Activated naive CD8-positive, alpha-beta T cell treated with anti-CD3 and anti-CD28 coated beads for 36 hours (primary cell): ENCODE data around the gene CYB5R4. TPM values are rescaled to one million over a fixed set of nuclear protein-coding genes. Genes with fewer than 3 reads are reported as not detected.
"Not testable (repeated sequence)": the region's sequence is repeated elsewhere in the genome, so short reads cannot be mapped to it uniquely, and the experiment has no call there.

ENCODE experiments used
- DNase-seq: peaks from one replicate; pipeline ENCODE4 v3.0.0; 2021
- H3K27ac Mint-ChIP-seq: one replicate; pipeline ENCODE4 v1.8.0; 2022; ENCODE audit warnings: mild to moderate bottlenecking, moderate library complexity, mixed read lengths
- H3K27me3 Mint-ChIP-seq: one replicate; pipeline ENCODE4 v1.8.0; 2022; ENCODE audit warnings: mild to moderate bottlenecking, mixed read lengths
- H3K36me3 Mint-ChIP-seq: one replicate; pipeline ENCODE4 v1.8.0; 2021; ENCODE audit warnings: mild to moderate bottlenecking, mixed read lengths
- H3K4me1 Mint-ChIP-seq: one replicate; pipeline ENCODE4 v1.8.0; 2021; ENCODE audit warnings: mixed read lengths
- H3K4me3 Mint-ChIP-seq: one replicate; pipeline ENCODE4 v1.8.0; 2022; ENCODE audit warnings: mild to moderate bottlenecking, moderate library complexity, mixed read lengths
- H3K9me3 Mint-ChIP-seq: one replicate; pipeline ENCODE4 v1.8.0; 2022; ENCODE audit warnings: mixed read lengths
- total RNA-seq, 2 experiments: library from RNA; stranded (reverse); gene quantifications; one replicate each; pipeline ENCODE4 v1.2.3, GENCODE V29; 2021

CYB5R4 gene
- total RNA-seq, 2 experiments from 2014 or later = 30.1 to 32.1 TPM

DNA sequence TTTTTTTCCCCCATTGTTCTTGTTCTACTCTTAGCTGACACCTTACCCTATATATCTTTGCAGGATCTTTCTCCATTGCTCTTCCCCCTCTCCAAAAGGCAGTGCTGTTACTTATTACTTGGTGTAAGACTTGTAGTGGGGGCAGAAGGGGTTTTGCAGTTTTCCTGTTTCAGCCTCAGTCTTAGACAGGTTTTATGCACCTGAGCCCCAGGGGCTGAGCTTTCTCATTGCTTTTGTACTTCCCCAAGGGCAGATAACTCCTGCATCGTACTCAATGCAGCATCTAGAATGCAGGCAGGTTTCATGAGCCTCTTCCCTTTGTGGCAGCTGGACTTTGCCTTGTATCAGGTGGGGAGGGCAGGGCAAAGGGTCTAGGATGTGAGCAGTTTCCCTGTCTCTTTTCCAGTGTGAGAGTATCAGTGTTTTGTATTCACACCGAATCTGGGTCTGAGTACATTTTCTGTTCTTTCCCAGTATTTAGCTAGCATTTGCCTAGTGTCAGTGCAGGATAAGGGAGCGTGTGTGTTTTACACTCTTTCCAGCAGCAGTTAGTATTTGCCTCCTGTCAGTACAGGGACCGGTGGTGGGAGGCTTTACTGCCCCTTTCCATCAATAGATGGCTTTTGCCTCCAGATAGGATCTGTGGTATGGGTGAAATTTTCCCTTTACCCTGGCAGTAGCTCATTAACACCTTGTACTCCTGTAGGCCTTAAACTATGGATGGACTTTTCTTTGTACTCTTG is 19.6 kb downstream of the CYB5R4 start:
- H3K27me3 Mint-ChIP-seq = no peaks in the 10 kb centered on the region
- H3K4me3 Mint-ChIP-seq = no peak overlapping the region
- H3K36me3 Mint-ChIP-seq = peaks cover 10% of the 10 kb centered on the region
- DNase-seq = no peak
- H3K9me3 Mint-ChIP-seq = no peaks in the 10 kb centered on the region
- H3K4me1 Mint-ChIP-seq = peaks cover 34% of the 10 kb centered on the region
- H3K27ac Mint-ChIP-seq = no peak overlapping the region

DNA sequence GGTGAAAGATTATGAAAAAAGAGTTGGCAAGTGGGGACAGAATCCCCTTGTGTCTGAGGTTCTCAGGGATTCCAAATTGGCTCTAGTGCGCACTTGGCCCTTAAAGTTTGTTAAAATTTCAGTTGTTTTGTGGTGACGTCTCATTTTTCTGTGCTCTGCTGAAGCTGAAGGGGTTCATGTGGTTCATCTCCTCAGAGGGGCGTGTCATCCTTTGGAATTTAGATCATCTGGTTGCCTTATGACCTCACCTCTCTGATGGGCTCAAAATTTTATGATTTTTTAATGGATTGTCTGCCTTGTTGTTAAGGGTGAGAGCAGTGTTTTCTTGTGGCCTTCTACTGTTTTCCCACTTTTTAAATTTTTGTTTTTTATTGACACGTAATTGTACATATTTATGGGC is 20.3 kb downstream of the CYB5R4 start:
- no peak overlapping the region for H3K27ac Mint-ChIP-seq
- H3K4me3 Mint-ChIP-seq = no peak overlapping the region
- H3K4me1 Mint-ChIP-seq = peaks cover 40% of the 10 kb centered on the region

GRCh38 chr6:83883240-83883639 is 23.8 kb downstream of the CYB5R4 start:
- Mint-ChIP-seq H3K36me3 (no peaks in the 10 kb centered on the region), H3K4me1 (peaks cover 30% of the 10 kb centered on the region), H3K27me3 (no peaks in the 10 kb centered on the region), H3K9me3 (no peaks in the 10 kb centered on the region), H3K27ac (no peak overlapping the region), H3K4me3 (no peak overlapping the region)
- DNase-seq = no peak

More for the DNA sequence above, 20.3 kb downstream of the CYB5R4 start:
- Mint-ChIP-seq H3K9me3 (no peaks in the 10 kb centered on the region), H3K27me3 (no peaks in the 10 kb centered on the region), H3K36me3 (peaks cover 9% of the 10 kb centered on the region)
- DNase-seq = no peak

DNA sequence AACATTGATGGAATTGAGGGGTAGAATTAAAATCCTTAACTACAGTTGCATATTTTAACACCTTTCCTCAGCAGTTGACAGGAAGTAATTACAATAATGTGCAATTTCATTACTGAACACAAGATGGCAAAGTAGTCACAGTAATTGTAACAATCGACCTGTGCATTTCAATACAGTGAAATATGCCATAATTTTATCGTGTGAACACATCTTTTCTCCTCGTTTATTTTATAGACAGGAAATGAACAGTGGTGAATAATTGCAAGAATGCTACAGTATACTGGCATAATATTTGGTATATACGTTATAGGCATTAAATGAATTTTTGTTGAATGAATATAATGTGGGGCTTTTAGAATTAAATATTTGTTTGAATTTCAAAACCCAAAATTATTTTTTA is 25.0 kb downstream of the CYB5R4 start:
- no peak for DNase-seq
- Mint-ChIP-seq H3K9me3 (peaks cover 3% of the 10 kb centered on the region), H3K4me1 (peaks cover 29% of the 10 kb centered on the region), H3K27me3 (no peaks in the 10 kb centered on the region), H3K27ac (no peak overlapping the region), H3K36me3 (peaks cover 7% of the 10 kb centered on the region), H3K4me3 (no peak overlapping the region)

GRCh38 chr6:83885984-83886383 is 26.5 kb downstream of the CYB5R4 start:
- peaks cover 20% of the 10 kb centered on the region for H3K4me1 Mint-ChIP-seq
- no peak overlapping the region for H3K4me3 Mint-ChIP-seq
- peaks cover 3% of the 10 kb centered on the region for H3K9me3 Mint-ChIP-seq
- no peak for DNase-seq
- H3K27ac Mint-ChIP-seq = no peak overlapping the region
- peaks cover 7% of the 10 kb centered on the region for H3K36me3 Mint-ChIP-seq
- no peaks in the 10 kb centered on the region for H3K27me3 Mint-ChIP-seq

DNA sequence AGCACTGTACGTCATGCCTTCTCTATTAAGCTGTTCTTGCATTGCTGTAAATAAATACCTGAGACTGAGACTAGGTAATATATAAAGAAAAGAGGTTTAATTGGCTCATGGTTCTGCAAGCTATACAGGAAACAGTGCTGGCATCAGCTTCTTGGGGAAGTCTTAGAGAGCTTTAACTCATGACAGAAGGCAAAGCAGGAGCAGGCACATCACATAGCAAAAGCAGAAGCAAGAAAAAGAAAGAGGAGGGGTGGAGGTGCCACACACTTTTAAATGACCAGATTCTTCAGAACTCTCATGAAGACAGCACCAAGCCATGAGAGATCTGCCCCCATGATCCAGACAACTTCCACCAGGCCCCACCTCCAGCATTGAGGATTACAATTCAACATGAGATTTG is 30.1 kb downstream of the CYB5R4 start:
- Mint-ChIP-seq H3K27ac (no peak overlapping the region), H3K4me3 (no peak overlapping the region), H3K4me1 (peaks cover 15% of the 10 kb centered on the region), H3K27me3 (no peaks in the 10 kb centered on the region), H3K36me3 (peaks cover 12% of the 10 kb centered on the region), H3K9me3 (peaks cover 3% of the 10 kb centered on the region)
- DNase-seq = no peak

DNA sequence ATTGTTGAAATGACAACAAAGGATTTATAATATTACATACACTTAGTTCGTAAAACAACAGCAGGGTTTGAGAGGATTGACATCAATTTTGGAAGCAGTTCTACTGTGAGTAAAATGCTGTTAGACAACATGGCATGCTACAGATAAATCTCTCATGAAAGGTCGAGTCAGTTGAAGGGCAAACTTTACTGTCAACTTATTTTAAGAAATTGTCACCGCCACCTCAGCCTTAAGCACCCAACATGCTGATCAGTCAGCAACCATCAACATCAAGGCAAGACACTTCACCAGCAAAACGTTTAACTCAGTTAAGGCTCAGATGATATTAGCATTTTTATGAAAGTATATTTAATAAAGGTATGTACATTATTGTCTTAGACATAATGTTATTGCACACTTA is 31.0 kb downstream of the CYB5R4 start:
- H3K27ac Mint-ChIP-seq = no peak overlapping the region
- peaks cover 15% of the 10 kb centered on the region for H3K4me1 Mint-ChIP-seq
- H3K36me3 Mint-ChIP-seq = peaks cover 18% of the 10 kb centered on the region
- no peak for DNase-seq
- no peak overlapping the region for H3K4me3 Mint-ChIP-seq
- H3K27me3 Mint-ChIP-seq = no peaks in the 10 kb centered on the region
- peaks cover 3% of the 10 kb centered on the region for H3K9me3 Mint-ChIP-seq

- peaks cover 16% of the 10 kb centered on the region for H3K4me1 Mint-ChIP-seq
- no peak for DNase-seq
- no peaks in the 10 kb centered on the region for H3K27me3 Mint-ChIP-seq
- no peak overlapping the region for H3K4me3 Mint-ChIP-seq
- peaks cover 26% of the 10 kb centered on the region for H3K36me3 Mint-ChIP-seq
- peaks cover 8% of the 10 kb centered on the region for H3K9me3 Mint-ChIP-seq
- H3K27ac Mint-ChIP-seq = no peak overlapping the region
These were observed 32.1 kb downstream of the CYB5R4 start for GRCh38 chr6:83891586-83891985.

- no peak overlapping the region for H3K27ac Mint-ChIP-seq
- no peaks in the 10 kb centered on the region for H3K27me3 Mint-ChIP-seq
- no peak for DNase-seq
- H3K4me1 Mint-ChIP-seq = peaks cover 16% of the 10 kb centered on the region
- H3K4me3 Mint-ChIP-seq = no peak overlapping the region
- peaks cover 38% of the 10 kb centered on the region for H3K36me3 Mint-ChIP-seq
- H3K9me3 Mint-ChIP-seq = peaks cover 16% of the 10 kb centered on the region
These were observed 33.5 kb downstream of the CYB5R4 start for GRCh38 chr6:83893024-83893423.

GRCh38 chr6:83897094-83897493 is 37.6 kb downstream of the CYB5R4 start:
- Mint-ChIP-seq H3K36me3 (peaks cover 58% of the 10 kb centered on the region), H3K9me3 (peaks cover 30% of the 10 kb centered on the region)
- not testable (repeated sequence) for H3K27me3 Mint-ChIP-seq, H3K4me3 Mint-ChIP-seq, H3K27ac Mint-ChIP-seq, DNase-seq, H3K4me1 Mint-ChIP-seq

GRCh38 chr6:83901624-83902023 is 42.1 kb downstream of the CYB5R4 start:
- Mint-ChIP-seq H3K4me3 (no peak overlapping the region), H3K27me3 (no peaks in the 10 kb centered on the region), H3K4me1 (peaks cover 9% of the 10 kb centered on the region), H3K27ac (no peak overlapping the region), H3K9me3 (peaks cover 49% of the 10 kb centered on the region), H3K36me3 (peaks cover 68% of the 10 kb centered on the region)
- no peak for DNase-seq

DNA sequence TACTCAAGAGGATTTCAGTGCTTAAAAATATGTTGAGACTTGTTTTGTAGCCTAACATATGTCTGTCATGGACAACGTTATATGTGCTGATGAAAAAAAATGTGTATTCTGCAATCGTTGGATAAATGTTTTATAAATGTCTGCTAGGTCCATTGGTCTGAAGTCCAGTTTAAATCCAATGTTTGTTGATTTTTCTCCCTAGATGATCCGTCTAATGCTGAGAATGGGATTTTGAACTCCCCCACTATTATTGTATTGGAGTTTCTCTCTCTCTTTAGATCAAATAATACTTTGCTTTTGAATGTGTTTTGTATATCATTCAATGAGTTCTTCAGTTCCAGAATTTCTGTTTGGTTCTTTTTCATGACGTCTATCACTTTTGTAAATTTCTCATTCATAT is 44.9 kb downstream of the CYB5R4 start:
- H3K36me3 Mint-ChIP-seq = peaks cover 67% of the 10 kb centered on the region
- H3K4me3 Mint-ChIP-seq = no peak overlapping the region
- H3K4me1 Mint-ChIP-seq = peaks cover 13% of the 10 kb centered on the region

GRCh38 chr6:83905648-83906047 is 46.2 kb downstream of the CYB5R4 start:
- Mint-ChIP-seq H3K27ac (no peak overlapping the region), H3K4me3 (no peak overlapping the region), H3K4me1 (peaks cover 13% of the 10 kb centered on the region), H3K27me3 (no peaks in the 10 kb centered on the region), H3K9me3 (peaks cover 39% of the 10 kb centered on the region), H3K36me3 (peaks cover 63% of the 10 kb centered on the region)
- DNase-seq = no peak

More for the DNA sequence above, 44.9 kb downstream of the CYB5R4 start:
- Mint-ChIP-seq H3K27me3 (no peaks in the 10 kb centered on the region), H3K9me3 (peaks cover 45% of the 10 kb centered on the region), H3K27ac (no peak overlapping the region)
- DNase-seq = no peak

GRCh38 chr6:83907623-83908390 is 48.3 kb downstream of the CYB5R4 start:
- Mint-ChIP-seq H3K36me3 (peaks cover 44% of the 10 kb centered on the region), H3K9me3 (peaks cover 22% of the 10 kb centered on the region), H3K4me1 (peaks cover 13% of the 10 kb centered on the region)
- not testable (repeated sequence) for H3K4me3 Mint-ChIP-seq, H3K27me3 Mint-ChIP-seq, H3K27ac Mint-ChIP-seq, DNase-seq

- Mint-ChIP-seq H3K4me3 (no peak overlapping the region), H3K9me3 (peaks cover 13% of the 10 kb centered on the region), H3K27me3 (no peaks in the 10 kb centered on the region), H3K27ac (no peak overlapping the region), H3K4me1 (peaks cover 6% of the 10 kb centered on the region), H3K36me3 (peaks cover 35% of the 10 kb centered on the region)
- DNase-seq = no peak
These were observed 49.3 kb downstream of the CYB5R4 start for GRCh38 chr6:83908813-83909212.

GRCh38 chr6:83911278-83911677 is 51.8 kb downstream of the CYB5R4 start:
- Mint-ChIP-seq H3K27me3 (no peaks in the 10 kb centered on the region), H3K9me3 (peaks cover 4% of the 10 kb centered on the region), H3K27ac (no peak overlapping the region), H3K4me3 (no peak overlapping the region), H3K4me1 (peaks cover 4% of the 10 kb centered on the region), H3K36me3 (peaks cover 29% of the 10 kb centered on the region)
- no peak for DNase-seq
